Ishikawa (cell line): Measurements from ENCODE around the gene CEACAM21.

Experiments
- CEBPB ChIP-seq: IDR thresholded peaks from 2 replicates; pipeline ENCODE4 v1.6.1; 2012
- CREB1 ChIP-seq: IDR thresholded peaks from 2 replicates; pipeline ENCODE4 v1.6.1; 2012; ENCODE audit warnings: low read depth
- EGR1 ChIP-seq: IDR thresholded peaks from 2 replicates; pipeline ENCODE4 v1.6.1; 2012
- EP300 ChIP-seq: IDR thresholded peaks from 2 replicates; pipeline ENCODE4 v1.6.1; 2012; ENCODE audit warnings: borderline replicate concordance
- TAF1 ChIP-seq: IDR thresholded peaks from 2 replicates; pipeline ENCODE4 v1.6.1; 2012; ENCODE audit warnings: low read depth, mild to moderate bottlenecking
- TF ChIP-seq, protein P1 (sequence below): IDR thresholded peaks from 2 replicates; pipeline ENCODE4 v1.6.1; 2012
- TF ChIP-seq, protein P2 (sequence below): IDR thresholded peaks from 2 replicates; pipeline ENCODE4 v1.6.1; 2012; ENCODE audit warnings: low read depth, mild to moderate bottlenecking
- TF ChIP-seq, protein P3 (sequence below): IDR thresholded peaks from 2 replicates; pipeline ENCODE4 v1.6.1; 2012

DNA sequence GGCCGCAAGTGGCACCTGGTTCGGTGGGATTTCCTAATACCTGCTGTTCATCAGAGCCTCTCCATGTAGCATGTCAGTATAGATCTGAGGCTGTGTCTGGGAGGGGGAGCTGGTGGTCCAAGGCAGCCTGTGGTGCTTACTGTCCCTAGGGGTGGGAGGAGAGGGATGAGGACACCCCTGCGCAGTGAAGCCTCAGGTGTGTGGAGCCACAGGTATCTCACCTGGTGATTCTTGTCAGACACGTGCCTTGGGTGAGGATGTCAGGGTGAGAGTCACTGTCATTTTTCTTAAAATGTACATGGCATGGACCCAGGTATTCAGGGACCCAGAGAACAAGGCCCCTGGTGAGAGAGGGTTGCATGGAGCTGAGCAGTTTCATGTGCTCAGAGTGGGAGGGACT is 39.2 kb downstream of the CEACAM21 start:
- TF ChIP-seq, protein P1, sequence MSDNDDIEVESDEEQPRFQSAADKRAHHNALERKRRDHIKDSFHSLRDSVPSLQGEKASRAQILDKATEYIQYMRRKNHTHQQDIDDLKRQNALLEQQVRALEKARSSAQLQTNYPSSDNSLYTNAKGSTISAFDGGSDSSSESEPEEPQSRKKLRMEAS = no peak
- no peak for TF ChIP-seq EGR1
- TF ChIP-seq TAF1 = no peak
- TF ChIP-seq, protein P2, sequence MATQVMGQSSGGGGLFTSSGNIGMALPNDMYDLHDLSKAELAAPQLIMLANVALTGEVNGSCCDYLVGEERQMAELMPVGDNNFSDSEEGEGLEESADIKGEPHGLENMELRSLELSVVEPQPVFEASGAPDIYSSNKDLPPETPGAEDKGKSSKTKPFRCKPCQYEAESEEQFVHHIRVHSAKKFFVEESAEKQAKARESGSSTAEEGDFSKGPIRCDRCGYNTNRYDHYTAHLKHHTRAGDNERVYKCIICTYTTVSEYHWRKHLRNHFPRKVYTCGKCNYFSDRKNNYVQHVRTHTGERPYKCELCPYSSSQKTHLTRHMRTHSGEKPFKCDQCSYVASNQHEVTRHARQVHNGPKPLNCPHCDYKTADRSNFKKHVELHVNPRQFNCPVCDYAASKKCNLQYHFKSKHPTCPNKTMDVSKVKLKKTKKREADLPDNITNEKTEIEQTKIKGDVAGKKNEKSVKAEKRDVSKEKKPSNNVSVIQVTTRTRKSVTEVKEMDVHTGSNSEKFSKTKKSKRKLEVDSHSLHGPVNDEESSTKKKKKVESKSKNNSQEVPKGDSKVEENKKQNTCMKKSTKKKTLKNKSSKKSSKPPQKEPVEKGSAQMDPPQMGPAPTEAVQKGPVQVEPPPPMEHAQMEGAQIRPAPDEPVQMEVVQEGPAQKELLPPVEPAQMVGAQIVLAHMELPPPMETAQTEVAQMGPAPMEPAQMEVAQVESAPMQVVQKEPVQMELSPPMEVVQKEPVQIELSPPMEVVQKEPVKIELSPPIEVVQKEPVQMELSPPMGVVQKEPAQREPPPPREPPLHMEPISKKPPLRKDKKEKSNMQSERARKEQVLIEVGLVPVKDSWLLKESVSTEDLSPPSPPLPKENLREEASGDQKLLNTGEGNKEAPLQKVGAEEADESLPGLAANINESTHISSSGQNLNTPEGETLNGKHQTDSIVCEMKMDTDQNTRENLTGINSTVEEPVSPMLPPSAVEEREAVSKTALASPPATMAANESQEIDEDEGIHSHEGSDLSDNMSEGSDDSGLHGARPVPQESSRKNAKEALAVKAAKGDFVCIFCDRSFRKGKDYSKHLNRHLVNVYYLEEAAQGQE = no peak
- no peak for TF ChIP-seq CREB1
- no peak for TF ChIP-seq CEBPB
- no peak for TF ChIP-seq EP300
- TF ChIP-seq, protein P3, sequence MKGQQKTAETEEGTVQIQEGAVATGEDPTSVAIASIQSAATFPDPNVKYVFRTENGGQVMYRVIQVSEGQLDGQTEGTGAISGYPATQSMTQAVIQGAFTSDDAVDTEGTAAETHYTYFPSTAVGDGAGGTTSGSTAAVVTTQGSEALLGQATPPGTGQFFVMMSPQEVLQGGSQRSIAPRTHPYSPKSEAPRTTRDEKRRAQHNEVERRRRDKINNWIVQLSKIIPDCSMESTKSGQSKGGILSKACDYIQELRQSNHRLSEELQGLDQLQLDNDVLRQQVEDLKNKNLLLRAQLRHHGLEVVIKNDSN = no peak
